ENCODE results near the gene DPCD. TPM values are rescaled to one million over a fixed set of nuclear protein-coding genes. Genes with fewer than 3 reads are reported as not detected.

DPCD gene
- total RNA-seq, 2 donors from 2014 or later = 33.3 to 52.0 TPM

- no peak for TF ChIP-seq CTCF (conservative IDR thresholded peaks at IDR 0.05)
- Mint-ChIP-seq H3K4me1 (peaks cover 3% of the 10 kb centered on the region), H3K4me3 (no peak overlapping the region), H3K27me3 (ENCODE audit: insufficient read depth) (peaks cover 66% of the 10 kb centered on the region), H3K9me3 (no peaks in the 10 kb centered on the region), H3K36me3 (ENCODE audit: low read depth) (no peaks in the 10 kb centered on the region), H3K27ac (no peak overlapping the region)
- 92 to 93% methylated on average over 4 to 5 of the region's 5 CpGs for WGBS, 2 experiments (ENCODE audit: insufficient coverage in 1 of 2, insufficient read length in 1 of 2)
- no peak overlapping the region for H3K9ac ChIP-seq (ENCODE audit: extremely low read depth, low read length, poor library complexity, severe bottlenecking)
- no peak overlapping the region for H3K27ac ChIP-seq (ENCODE audit: low read depth, low read length)
- H3K4me3 ChIP-seq (ENCODE audit: low read length) = no peak overlapping the region
- H3K4me1 ChIP-seq (ENCODE audit: control insufficient read depth, insufficient read depth, low read length) = peaks cover under 1% of the 10 kb centered on the region
- H3K9me3 ChIP-seq (ENCODE audit: control insufficient read depth, low read length) = no peaks in the 10 kb centered on the region
- H3K27me3 ChIP-seq (ENCODE audit: control insufficient read depth, insufficient read depth, low read length, poor library complexity, severe bottlenecking) = peaks cover 41% of the 10 kb centered on the region
- no peaks in the 10 kb centered on the region for H3K36me3 ChIP-seq (ENCODE audit: control insufficient read depth, insufficient read depth, low read length)
- no peak for DNase-seq
These were observed 22.7 kb upstream of the DPCD start for GRCh38 chr10:101565370-101565900.

- 94 to 98% methylated on average over 5 to 8 of the region's 8 CpGs for WGBS, 2 experiments (ENCODE audit: insufficient coverage in 1 of 2, insufficient read length in 1 of 2)
- peaks cover 3% of the 10 kb centered on the region for H3K4me1 ChIP-seq (ENCODE audit: control insufficient read depth, insufficient read depth, low read length)
- Mint-ChIP-seq H3K27ac (no peak overlapping the region), H3K4me1 (peaks cover 8% of the 10 kb centered on the region), H3K9me3 (no peaks in the 10 kb centered on the region), H3K36me3 (ENCODE audit: low read depth) (no peaks in the 10 kb centered on the region), H3K27me3 (ENCODE audit: insufficient read depth) (peaks cover 71% of the 10 kb centered on the region), H3K4me3 (no peak overlapping the region)
- no peak for TF ChIP-seq CTCF (conservative IDR thresholded peaks at IDR 0.05)
- H3K9ac ChIP-seq (ENCODE audit: extremely low read depth, low read length, poor library complexity, severe bottlenecking) = no peak overlapping the region
- H3K27ac ChIP-seq (ENCODE audit: low read depth, low read length) = no peak overlapping the region
- peaks cover 46% of the 10 kb centered on the region for H3K27me3 ChIP-seq (ENCODE audit: control insufficient read depth, insufficient read depth, low read length, poor library complexity, severe bottlenecking)
- H3K9me3 ChIP-seq (ENCODE audit: control insufficient read depth, low read length) = no peaks in the 10 kb centered on the region
- H3K36me3 ChIP-seq (ENCODE audit: control insufficient read depth, insufficient read depth, low read length) = no peaks in the 10 kb centered on the region
- no peak overlapping the region for H3K4me3 ChIP-seq (ENCODE audit: low read length)
- DNase-seq = no peak
These were observed 22.2 kb upstream of the DPCD start for GRCh38 chr10:101565936-101566332.

GRCh38 chr10:101566333-101567164, 21.6 kb upstream of the DPCD start:
- WGBS, 2 experiments (ENCODE audit: insufficient coverage in 1 of 2, insufficient read length in 1 of 2) = 56 to 67% methylated on average over 35 to 59 of the region's 59 CpGs
- H3K9ac ChIP-seq (ENCODE audit: extremely low read depth, low read length, poor library complexity, severe bottlenecking) = no peak overlapping the region
- H3K9me3 ChIP-seq (ENCODE audit: control insufficient read depth, low read length) = no peaks in the 10 kb centered on the region

More at GRCh38 chr10:101566333-101567164, 21.6 kb upstream of the DPCD start:
- Mint-ChIP-seq H3K4me1 (peaks cover 9% of the 10 kb centered on the region), H3K36me3 (ENCODE audit: low read depth) (no peaks in the 10 kb centered on the region), H3K27me3 (ENCODE audit: insufficient read depth) (peaks cover 78% of the 10 kb centered on the region), H3K27ac (no peak overlapping the region), H3K9me3 (no peaks in the 10 kb centered on the region), H3K4me3 (no peak overlapping the region)
- no peak overlapping the region for H3K4me3 ChIP-seq (ENCODE audit: low read length)
- no peaks in the 10 kb centered on the region for H3K36me3 ChIP-seq (ENCODE audit: control insufficient read depth, insufficient read depth, low read length)
- TF ChIP-seq CTCF (conservative IDR thresholded peaks at IDR 0.05) = peak; percentile 34
- DNase-seq = peak; percentile 76
- no peak overlapping the region for H3K27ac ChIP-seq (ENCODE audit: low read depth, low read length)
- H3K4me1 ChIP-seq (ENCODE audit: control insufficient read depth, insufficient read depth, low read length) = peaks cover 3% of the 10 kb centered on the region
- peaks cover 52% of the 10 kb centered on the region for H3K27me3 ChIP-seq (ENCODE audit: control insufficient read depth, insufficient read depth, low read length, poor library complexity, severe bottlenecking)

All from endodermal cell (in vitro differentiated cells).